Measurements from ENCODE around the gene OAF. TPM values are rescaled to one million over a fixed set of nuclear protein-coding genes. Genes with fewer than 3 reads are reported as not detected.
A peak's percentile ranks its signal among the peaks of the same experiment; 100 is the strongest.

The OAF gene
- polyA plus RNA-seq (ENCODE audit: low read depth in 6 of 6): 1 to 10 TPM in 4 of 6 donors, under 1 TPM in 1, not detected in 1; 0.60 to 3.0 (median 1.4) TPM

- DNase-seq (peak; percentile 63), ATAC-seq (ENCODE audit: low read depth in 2 of 2) (peak; percentile 87 to 88)
- Mint-ChIP-seq H3K36me3 (no peaks in the 10 kb centered on the region), H3K4me3 (peak within 1 kb of the TSS; percentile 93 to 98 (median 96)), H3K9me3 (no peaks in the 10 kb centered on the region), H3K27ac (peak within 1 kb of the TSS in 5 of 6 donors; percentile 76 to 94 (median 82)), H3K27me3 (peaks cover 8 to 41% (median 33%) of the 10 kb centered on the region in 3 donors), H3K4me1 (peaks cover 15 to 23% (median 22%) of the 10 kb centered on the region in 3 donors)
Observed at GRCh38 chr11:120210626-120211521, at the start of gene OAF. Gene OAF (plus strand): TSS chr11:120211032. CDS start chr11:120211280, 248 bp downstream.

GRCh38 chr11:120167659-120168058, 43.2 kb upstream of the OAF start:
- H3K4me1 Mint-ChIP-seq: peaks cover 2 to 21% (median 6%) of the 10 kb centered on the region in 3 donors
- peaks cover 52 to 82% (median 67%) of the 10 kb centered on the region in 3 donors for H3K27me3 Mint-ChIP-seq
- peak overlapping the region in 2 of 8 donors; percentile 31 to 66 for H3K4me3 Mint-ChIP-seq
- DNase-seq (no peak), ATAC-seq (ENCODE audit: low read depth in 2 of 2) (no peak)
- peaks cover 3 to 35% (median 25%) of the 10 kb centered on the region in 7 donors for H3K9me3 Mint-ChIP-seq
- peaks cover 0 to 23% of the 10 kb centered on the region in 2 donors for H3K36me3 Mint-ChIP-seq
- no peak overlapping the region for H3K27ac Mint-ChIP-seq

- Mint-ChIP-seq H3K9me3 (peaks cover 3 to 35% (median 25%) of the 10 kb centered on the region in 7 donors), H3K36me3 (peaks cover 0 to 23% of the 10 kb centered on the region in 2 donors), H3K27me3 (peaks cover 56 to 89% (median 74%) of the 10 kb centered on the region in 3 donors), H3K4me1 (peaks cover 4 to 24% (median 6%) of the 10 kb centered on the region in 3 donors), H3K27ac (no peak overlapping the region), H3K4me3 (peak overlapping the region in 7 of 8 donors; percentile 26 to 79 (median 63))
- no peak for DNase-seq
- ATAC-seq (ENCODE audit: low read depth in 2 of 2): no peak
Observed at GRCh38 chr11:120168108-120168959, 42.5 kb upstream of the OAF start.

- peaks cover 3 to 29% (median 25%) of the 10 kb centered on the region in 7 donors for H3K9me3 Mint-ChIP-seq
- peak overlapping the region; percentile 15 to 79 (median 61) for H3K4me3 Mint-ChIP-seq
- ATAC-seq (ENCODE audit: low read depth in 2 of 2) (peak; percentile 53 to 63), DNase-seq (peak; percentile 19)
- no peak overlapping the region for H3K27ac Mint-ChIP-seq
- H3K36me3 Mint-ChIP-seq: peaks cover 0 to 23% of the 10 kb centered on the region in 2 donors
- H3K27me3 Mint-ChIP-seq: peaks cover 58 to 93% (median 82%) of the 10 kb centered on the region in 3 donors
- peaks cover 4 to 24% (median 6%) of the 10 kb centered on the region in 3 donors for H3K4me1 Mint-ChIP-seq
Observed at GRCh38 chr11:120168960-120169681, 41.7 kb upstream of the OAF start.

- peaks cover 0 to 17% of the 10 kb centered on the region in 2 donors for H3K36me3 Mint-ChIP-seq
- peaks cover 4 to 24% (median 6%) of the 10 kb centered on the region in 3 donors for H3K4me1 Mint-ChIP-seq
- H3K4me3 Mint-ChIP-seq: no peak overlapping the region
- DNase-seq (no peak), ATAC-seq (ENCODE audit: low read depth in 2 of 2) (no peak)
- H3K27me3 Mint-ChIP-seq: peaks cover 61 to 95% (median 87%) of the 10 kb centered on the region in 3 donors
- no peak overlapping the region for H3K27ac Mint-ChIP-seq
- peaks cover 3 to 19% (median 17%) of the 10 kb centered on the region in 7 donors for H3K9me3 Mint-ChIP-seq
Observed at GRCh38 chr11:120169981-120170698, 40.7 kb upstream of the OAF start.

- peaks cover 59 to 95% (median 87%) of the 10 kb centered on the region in 3 donors for H3K27me3 Mint-ChIP-seq
- ATAC-seq (ENCODE audit: low read depth in 2 of 2): no peak
- peaks cover 0 to 10% of the 10 kb centered on the region in 2 donors for H3K36me3 Mint-ChIP-seq
- DNase-seq: no peak
- peaks cover 4 to 24% (median 6%) of the 10 kb centered on the region in 3 donors for H3K4me1 Mint-ChIP-seq
- H3K27ac Mint-ChIP-seq: no peak overlapping the region
- H3K4me3 Mint-ChIP-seq: no peak overlapping the region
- H3K9me3 Mint-ChIP-seq: peaks cover 0 to 12% (median 10%) of the 10 kb centered on the region in 7 donors
Observed at GRCh38 chr11:120170741-120171261, 40.0 kb upstream of the OAF start.

- Mint-ChIP-seq H3K36me3 (no peaks in the 10 kb centered on the region), H3K27me3 (peaks cover 52 to 86% (median 74%) of the 10 kb centered on the region in 3 donors), H3K4me1 (peaks cover 4 to 24% (median 6%) of the 10 kb centered on the region in 3 donors)
Observed at GRCh38 chr11:120172054-120172911, 38.5 kb upstream of the OAF start.

GRCh38 chr11:120173019-120173705, 37.7 kb upstream of the OAF start:
- Mint-ChIP-seq H3K9me3 (peaks cover 0 to 2% (median 0%) of the 10 kb centered on the region in 7 donors), H3K4me3 (no peak overlapping the region), H3K27me3 (peaks cover 43 to 77% (median 65%) of the 10 kb centered on the region in 3 donors), H3K36me3 (no peaks in the 10 kb centered on the region), H3K27ac (peak overlapping the region in 1 of 6 donors; percentile 90), H3K4me1 (peaks cover 4 to 24% (median 6%) of the 10 kb centered on the region in 3 donors)
- DNase-seq (no peak), ATAC-seq (ENCODE audit: low read depth in 2 of 2) (no peak)

More at GRCh38 chr11:120172054-120172911, 38.5 kb upstream of the OAF start:
- DNase-seq (peak; percentile 21), ATAC-seq (ENCODE audit: low read depth in 2 of 2) (peak; percentile 27 to 35)
- peak overlapping the region in 1 of 6 donors; percentile 90 for H3K27ac Mint-ChIP-seq
- H3K9me3 Mint-ChIP-seq: peaks cover 0 to 2% (median 0%) of the 10 kb centered on the region in 7 donors
- peak overlapping the region in 1 of 8 donors; percentile 37 for H3K4me3 Mint-ChIP-seq

GRCh38 chr11:120173807-120174206, 37.0 kb upstream of the OAF start:
- Mint-ChIP-seq H3K36me3 (no peaks in the 10 kb centered on the region), H3K9me3 (peaks cover 0 to 2% (median 0%) of the 10 kb centered on the region in 7 donors), H3K27me3 (peaks cover 38 to 71% (median 61%) of the 10 kb centered on the region in 3 donors), H3K4me3 (no peak overlapping the region), H3K27ac (no peak overlapping the region), H3K4me1 (peaks cover 4 to 20% (median 6%) of the 10 kb centered on the region in 3 donors)
- DNase-seq (no peak), ATAC-seq (ENCODE audit: low read depth in 2 of 2) (no peak)

GRCh38 chr11:120174866-120175265, 36.0 kb upstream of the OAF start:
- H3K27ac Mint-ChIP-seq: no peak overlapping the region
- ATAC-seq (ENCODE audit: low read depth in 2 of 2) (no peak), DNase-seq (no peak)
- no peaks in the 10 kb centered on the region for H3K36me3 Mint-ChIP-seq
- peaks cover 42 to 70% (median 69%) of the 10 kb centered on the region in 3 donors for H3K27me3 Mint-ChIP-seq
- H3K4me1 Mint-ChIP-seq: peaks cover 0 to 15% (median 8%) of the 10 kb centered on the region in 3 donors
- H3K4me3 Mint-ChIP-seq: no peak overlapping the region
- H3K9me3 Mint-ChIP-seq: peaks cover 0 to 2% (median 0%) of the 10 kb centered on the region in 7 donors
